K562 (cell line): Measurements from ENCODE around the gene ANO2. TPM values are rescaled to one million over a fixed set of nuclear protein-coding genes. Genes with fewer than 3 reads are reported as not detected.

Source experiments
- ATAC-seq: fragments of 200-7000 bp; cut with Tn5 transposase; 3 replicates; pipeline ENCODE4 v1.9.1; 2020; ENCODE audit warnings: moderate library complexity
- BruUV-seq: library from RNA; stranded (reverse); fragments of 400-500 nt; replicated peaks from 2 replicates; lab custom pipeline; 2021; lab: Mats Ljungman, UMichigan
- CTCF ChIA-PET: fragments of 300-600 bp; formaldehyde crosslinking; extraction: SDS; loops from one replicate; lab custom pipeline; 2021; ENCODE audit warnings: low intra/inter-chr PET ratio; lab: Yijun Ruan, JAX
- POLR2A ChIA-PET: fragments of 300-600, 350-650 bp; sonication (Branson Sonifier 250); formaldehyde crosslinking; extraction: SDS; loops from one replicate; lab custom pipeline; 2021; ENCODE audit warnings: antibody characterized with exemption, inconsistent platforms; lab: Yijun Ruan, JAX
- DNase-seq, 4 experiments: peaks; one replicate each; pipeline versions ENCODE4 v3.0.0 to v3.0.0-alpha.2; 2011 to 2018; ENCODE audit warnings: low spot score in 3 of 4, mixed read lengths in 3 of 4; ENCODE audit errors: extremely low read depth in 1 of 4
- FAIRE-seq: peaks from 2 replicates; lab custom pipeline; 2011; peaks lifted over from hg19 to GRCh38; lab: Jason Lieb, UNC
- H2AFZ ChIP-seq: 2 replicates; pipeline ENCODE4 v1.6.0; 2011; ENCODE audit warnings: low read depth, low read length, control low read depth, inconsistent platforms
- H3K27ac ChIP-seq: fragments of 200-600 bp; 3 replicates; pipeline ENCODE4 v1.8.0; 2011; ENCODE audit warnings: low read depth, mild to moderate bottlenecking, control low read depth, inconsistent platforms, low read length, moderate library complexity, mixed read lengths; ENCODE audit errors: extremely low read depth
- H3K27me3 ChIP-seq, 2 experiments: fragments of 300-600 bp in 1 of 2; 2 replicates in 1 of 2; 3 replicates in 1 of 2; pipeline versions ENCODE4 v1.6.0 to v1.8.0; 2011; ENCODE audit warnings: inconsistent platforms in 2 of 2, low read length in 2 of 2, mild to moderate bottlenecking in 1 of 2, mixed read lengths in 1 of 2, moderate library complexity in 1 of 2; ENCODE audit not compliant: control insufficient read depth in 2 of 2, insufficient read depth in 2 of 2
- H3K36me3 ChIP-seq: fragments of 300-600 bp; 3 replicates; pipeline ENCODE4 v1.8.0; 2011; ENCODE audit warnings: mild to moderate bottlenecking, low read length, inconsistent platforms; ENCODE audit not compliant: control insufficient read depth, insufficient read depth
- H3K4me1 ChIP-seq, 2 experiments: fragments of 200-600 bp in 1 of 2; replicated peaks in 1 of 2; 2 replicates in 1 of 2; 3 replicates in 1 of 2; pipeline versions ENCODE4 v1.5.1 to v1.8.0; 2011; ENCODE audit warnings: inconsistent platforms in 2 of 2, low read length in 2 of 2, mild to moderate bottlenecking in 1 of 2, mixed read lengths in 1 of 2, moderate library complexity in 1 of 2; ENCODE audit not compliant: control insufficient read depth in 2 of 2, insufficient read depth in 2 of 2
- H3K4me2 ChIP-seq: 2 replicates; pipeline ENCODE4 v1.6.1; 2011; ENCODE audit warnings: low read length, control low read depth, inconsistent platforms, mixed read lengths; ENCODE audit not compliant: insufficient read depth
- H3K4me3 ChIP-seq: fragments of 200-600 bp; sonication (generic), shearing (Covaris generic); 2 replicates; pipeline ENCODE4 v1.5.1; 2016; ENCODE audit warnings: control low read depth, inconsistent platforms
- H3K79me2 ChIP-seq: fragments of 200-600 bp; 3 replicates; pipeline ENCODE4 v1.8.0; 2011; ENCODE audit warnings: low read length, inconsistent platforms; ENCODE audit not compliant: control insufficient read depth, insufficient read depth
- H3K9ac ChIP-seq, 2 experiments: 2 replicates each; pipeline versions ENCODE4 v1.6.0 to v1.6.1; 2011; ENCODE audit warnings: low read depth in 2 of 2, low read length in 2 of 2, control low read depth in 1 of 2, inconsistent platforms in 1 of 2, mild to moderate bottlenecking in 1 of 2, mixed read lengths in 1 of 2; ENCODE audit not compliant: insufficient read depth in 1 of 2
- H3K9me1 ChIP-seq: one replicate; pipeline ENCODE4 v1.6.0; 2011; ENCODE audit warnings: inconsistent platforms, mild to moderate bottlenecking, low read length, moderate library complexity; ENCODE audit not compliant: control insufficient read depth, insufficient read depth
- H3K9me3 ChIP-seq: replicated peaks from 2 replicates; pipeline ENCODE4 v1.5.1; 2011; ENCODE audit warnings: low read depth, low read length, inconsistent platforms; ENCODE audit not compliant: control insufficient read depth, insufficient read depth
- H4K20me1 ChIP-seq: replicated peaks from 2 replicates; pipeline ENCODE4 v1.6.1; 2011; ENCODE audit warnings: low read length, inconsistent platforms, mixed read lengths; ENCODE audit not compliant: control insufficient read depth, insufficient read depth
- ARID3B ChIP-seq: fragments of 250-450 bp; sonication (Bioruptor Pico); IDR thresholded peaks from 2 replicates; pipeline ENCODE4 v1.4.0; 2020; ENCODE audit warnings: borderline replicate concordance
- CBFA2T3 ChIP-seq: fragments of 450-650 bp; IDR thresholded peaks from 2 replicates; pipeline ENCODE4 v1.6.1; 2017
- DEAF1 ChIP-seq: fragments of 450-650 bp; formaldehyde crosslinking; IDR thresholded peaks from 2 replicates; pipeline ENCODE4 v1.4.0; 2020; ENCODE audit warnings: mild to moderate bottlenecking, moderate library complexity
- WGBS: fragments of 100-300 bp; shearing (Covaris generic); methylation state at CpG from one replicate; pipeline ENCODE4 v1.1.6; 2016; ENCODE audit warnings: low coverage, mixed read lengths; ENCODE audit not compliant: insufficient coverage; ENCODE audit errors: missing lambda C conversion rate; 5-methylcytosine and 5-hydroxymethylcytosine counted together
- in situ Hi-C: fragments of 300-500 bp; cut with MboI; formaldehyde crosslinking; loops from 4 replicates; pipeline ENCODE4 v1.15.0; 2018; ENCODE audit warnings: inconsistent platforms, mixed read lengths
- intact Hi-C: fragments of 100-400 bp; cut with micrococcal nuclease; formaldehyde crosslinking; loops from 2 replicates; pipeline ENCODE4 v1.14.2; 2022
- polyA plus RNA-seq, 8 experiments: library from polyadenylated mRNA; depleted of rRNA in 4 of 8; stranded (reverse) in 5 of 8; unstranded in 3 of 8; fragments of >200 nt; fragmentation: Nextera tagmentation in 2 of 8; fragmentation: Illumina TruSeq in 1 of 8; extraction: Ambion mirVana in 2 of 8; extraction: Trizol in 1 of 8; gene quantifications; 2 replicates each; pipeline versions ENCODE4 v1.2.1 to v1.2.3, GENCODE V29; 2011 to 2014; ENCODE audit warnings: inconsistent platforms in 1 of 8, missing spikeins in 1 of 8
- total RNA-seq, 7 experiments: library from RNA; depleted of rRNA in 6 of 7; stranded (reverse); fragments of >200 nt in 6 of 7; fragmentation: Illumina TruSeq in 2 of 7; extraction: Trizol in 2 of 7; gene quantifications; 2 replicates each; pipeline versions ENCODE4 v1.2.1 to v1.2.3, GENCODE V29; 2011 to 2021; ENCODE audit warnings: low replicate concordance in 1 of 7

The ANO2 gene
- total and polyA plus RNA-seq, 9 of the 15 experiments (the other 6 are each of a cell fraction or from before 2014, with no cell fraction given) = 0.64 TPM; not detected in 8

GRCh38 chr12:5587711-5588121 is 357.3 kb downstream of the ANO2 start:
- Histone ChIP-seq H2AFZ (no peak overlapping the region), H3K27ac (no peak overlapping the region), H3K36me3 (no peaks in the 10 kb centered on the region), H3K9me1 (no peaks in the 10 kb centered on the region), H3K4me3 (no peak overlapping the region), H3K9ac (no peak overlapping the region), H4K20me1 (no peaks in the 10 kb centered on the region), H3K9me3 (no peaks in the 10 kb centered on the region), H3K4me2 (no peak overlapping the region), H3K4me1 (peaks cover 0 to 2% of the 10 kb centered on the region in 2 experiments; a peak in 2 of 5 replicates), H3K79me2 (no peaks in the 10 kb centered on the region), H3K27me3 (peaks cover 7 to 22% of the 10 kb centered on the region in 2 experiments; a peak in 3 of 5 replicates)
- ChIA-PET POLR2A (interaction anchor here (0.6 kb wide), 2 partner anchors 99 to 320 kb away, joined by 3 read pairs; no protein-coding TSS in a partner anchor), CTCF (no interaction called here)
- no CpG with 5 or more reads among the region's 5 CpGs for WGBS
- in situ Hi-C loops (no loop called here), intact Hi-C loops (no loop called here)
- FAIRE-seq (no peak), DNase-seq (no peak), ATAC-seq (no peak)
- TF ChIP-seq ARID3B (CRISPR knock-in tag) = no peak
- no TSS peak for BruUV-seq

- ATAC-seq (no peak), FAIRE-seq (no peak), DNase-seq (peak in 2 of 4 experiments; percentile 9 to 19)
- Histone ChIP-seq H3K79me2 (no peaks in the 10 kb centered on the region), H4K20me1 (no peaks in the 10 kb centered on the region), H2AFZ (0 out of 2 replicates have a peak overlapping the region, but pooled peaks have one; percentile 9), H3K36me3 (no peaks in the 10 kb centered on the region), H3K9me1 (no peaks in the 10 kb centered on the region), H3K27me3 (peaks cover 7 to 26% of the 10 kb centered on the region in 2 experiments; a peak in 4 of 5 replicates), H3K4me3 (no peak overlapping the region), H3K9ac (no peak overlapping the region), H3K27ac (no peak overlapping the region), H3K4me2 (no peak overlapping the region), H3K9me3 (no peaks in the 10 kb centered on the region), H3K4me1 (peaks cover 0 to 2% of the 10 kb centered on the region in 2 experiments; a peak in 1 of 5 replicates)
- intact Hi-C loops (no loop called here), in situ Hi-C loops (no loop called here)
- 0% methylated on average over 3 of the region's 4 CpGs for WGBS
- no peak for TF ChIP-seq DEAF1 (CRISPR knock-in tag)
- TF ChIP-seq CBFA2T3 = 0 out of 2 replicates have a peak, but pooled peaks have one; percentile 36
- no TSS peak for BruUV-seq
- ChIA-PET CTCF (no interaction called here), POLR2A (no interaction called here)
Observed at GRCh38 chr12:5586201-5586600, 358.9 kb downstream of the ANO2 start.
